Measurements from ENCODE around the gene PAX5.

PAX5 gene

DNA sequence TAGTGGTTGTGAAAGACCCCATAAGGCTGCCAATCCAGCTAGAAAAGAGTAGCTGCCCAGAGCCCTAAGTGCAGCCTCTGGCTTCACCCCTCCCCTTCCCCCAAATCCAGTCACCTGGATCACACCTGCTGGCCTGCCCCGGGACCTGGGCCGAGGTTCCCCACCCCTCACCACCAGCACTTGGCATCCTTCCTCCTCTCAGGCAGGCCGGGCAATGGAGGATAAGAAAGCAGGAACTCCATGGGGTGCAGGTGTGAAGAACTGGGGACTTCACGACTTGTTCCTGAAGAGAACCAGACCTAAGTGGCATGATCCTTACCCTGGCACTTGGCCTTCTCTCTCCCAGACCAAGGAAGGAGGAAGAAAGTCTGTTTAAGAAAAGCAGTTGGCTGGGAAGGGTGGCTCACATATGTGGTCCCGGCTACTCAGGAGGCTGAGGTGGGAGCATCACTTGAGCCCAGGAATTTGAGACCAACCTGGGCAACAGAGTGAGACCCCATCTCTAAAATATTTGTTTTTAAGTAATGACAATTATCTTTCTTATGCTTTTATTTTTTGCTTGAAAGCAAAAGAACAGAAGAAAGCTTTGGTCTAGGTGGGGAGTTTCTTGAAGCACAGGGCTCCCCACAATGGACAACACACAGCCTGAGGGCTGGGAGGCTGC, 131.1 kb downstream of the PAX5 start:
- no peak for DNase-seq (ENCODE audit: low read depth in 2 of 2)

DNA sequence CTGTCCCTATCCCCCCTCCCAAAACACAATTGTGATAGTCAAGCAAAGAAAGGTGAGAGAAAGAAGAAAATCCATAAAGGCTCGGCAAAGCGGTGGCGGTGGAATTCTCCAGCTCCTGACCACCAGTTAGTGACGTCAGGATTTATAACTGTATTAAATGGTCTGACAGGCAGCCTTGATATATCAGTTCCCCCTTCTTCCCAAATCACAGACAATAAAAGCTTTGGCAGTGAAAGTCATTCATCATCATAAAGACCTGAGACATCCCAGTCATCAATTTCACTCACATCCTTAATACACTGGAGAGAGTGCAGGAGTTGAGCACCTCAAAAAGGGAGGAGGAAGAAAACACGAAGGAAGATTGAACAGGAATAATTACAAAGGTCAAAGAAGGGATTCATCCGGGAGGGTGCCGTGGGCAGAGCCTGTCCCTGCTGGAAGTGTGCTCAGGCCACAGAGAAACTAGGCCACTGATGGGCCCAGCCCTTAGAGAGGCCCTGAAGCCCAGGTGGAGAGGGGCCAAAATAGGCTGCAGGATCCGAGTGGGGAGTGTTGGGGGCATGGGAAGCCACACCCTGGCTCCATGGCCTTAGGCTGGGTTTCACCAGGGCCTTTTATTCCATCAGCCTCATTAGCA, 131.9 kb downstream of the PAX5 start:
- no peak for DNase-seq (ENCODE audit: low read depth in 2 of 2)

DNA sequence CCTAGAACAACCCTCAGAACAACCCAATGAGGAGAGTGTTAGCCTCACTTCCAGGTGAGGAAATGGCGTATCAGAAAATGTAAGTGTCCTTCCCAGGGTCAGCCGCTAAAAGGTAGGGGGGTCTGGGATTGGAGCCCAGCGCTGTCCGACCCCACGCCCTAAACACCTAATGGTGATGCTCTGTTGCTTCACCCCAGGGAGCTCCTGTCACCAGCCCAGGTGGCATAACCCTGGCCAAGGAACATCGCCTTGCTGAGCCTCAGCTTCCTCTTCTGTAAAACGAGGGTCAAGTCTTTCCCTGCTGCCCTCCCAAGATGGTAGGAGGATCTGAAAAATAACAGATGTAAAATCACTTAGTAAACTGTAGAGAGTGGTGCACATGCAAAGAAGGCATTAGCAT, 132.5 kb downstream of the PAX5 start:
- DNase-seq (ENCODE audit: low read depth in 2 of 2), result no peak

DNA sequence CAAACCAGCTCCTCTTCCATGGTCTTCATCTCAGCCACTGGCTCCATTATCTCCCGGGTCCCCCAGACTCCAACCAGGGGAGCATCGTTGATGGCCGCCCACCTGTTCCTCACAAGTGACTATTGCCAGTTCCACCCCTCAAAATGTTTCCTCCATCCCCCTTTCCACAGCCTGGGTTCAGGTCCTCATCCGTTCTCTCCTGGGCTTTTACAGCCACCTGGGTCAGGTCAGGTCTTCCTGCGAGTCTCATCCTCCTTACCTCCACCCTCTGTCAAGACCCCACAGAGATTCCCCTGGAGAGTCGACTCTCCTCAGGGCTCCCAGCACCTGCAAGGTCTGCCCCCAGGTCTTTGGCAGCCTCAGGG, 133.2 kb downstream of the PAX5 start:
- DNase-seq (ENCODE audit: low read depth in 2 of 2), result no peak

DNA sequence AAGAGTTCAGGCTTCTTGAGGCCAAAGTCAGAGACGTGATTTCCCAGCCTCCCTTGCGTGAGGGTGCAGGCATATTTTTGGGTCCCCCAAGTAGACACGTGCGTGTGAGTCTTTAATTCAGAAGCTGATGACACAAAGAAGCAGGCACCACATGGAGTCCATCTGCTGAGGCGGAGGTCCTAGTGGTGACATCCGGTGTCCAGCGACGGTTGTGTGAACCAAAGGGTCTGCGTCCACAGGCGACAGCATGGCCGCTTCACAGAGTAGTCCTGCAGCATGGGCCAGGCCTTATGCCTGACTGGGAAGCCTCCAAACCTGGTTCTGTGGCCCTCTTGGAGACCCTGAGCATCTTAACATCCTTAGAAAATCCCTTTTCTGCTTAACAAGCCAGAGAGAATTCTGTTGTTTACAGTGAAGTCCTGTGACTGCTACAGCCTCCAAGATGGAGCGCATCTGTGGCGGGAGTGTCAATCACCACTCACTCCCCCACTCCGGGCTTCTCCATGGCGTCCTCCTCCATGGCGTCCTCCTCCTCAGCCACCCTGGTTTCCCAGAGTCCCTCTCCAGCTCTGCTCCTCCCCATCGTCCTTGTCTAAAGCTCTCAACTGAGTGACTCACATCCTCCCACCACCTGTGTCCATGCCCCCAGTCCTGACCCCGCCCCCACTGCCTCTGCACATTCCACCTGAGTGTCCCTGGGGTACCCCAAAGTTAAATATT, 133.8 kb downstream of the PAX5 start:
- no peak for DNase-seq (ENCODE audit: low read depth in 2 of 2)

DNA sequence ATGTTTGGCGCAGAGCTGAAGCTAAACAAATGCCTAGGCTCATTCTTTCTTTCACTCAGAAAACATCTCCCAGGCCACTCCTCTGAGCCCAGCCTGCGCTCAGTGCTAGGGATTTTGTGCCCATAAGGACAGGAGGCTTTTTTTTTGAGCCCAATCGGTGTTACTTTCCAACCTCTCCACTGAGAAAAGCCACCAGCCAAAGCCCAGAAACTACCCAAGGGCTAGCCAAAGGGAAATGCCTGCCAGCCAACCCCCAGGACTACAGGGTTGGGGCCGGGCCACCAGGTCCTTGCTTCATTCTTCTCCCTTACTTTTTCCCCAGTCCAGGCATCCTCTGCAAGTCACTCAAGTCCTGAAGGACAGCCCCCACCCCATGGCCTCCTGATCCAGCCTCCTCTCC, 134.7 kb downstream of the PAX5 start:
- no peak for DNase-seq (ENCODE audit: low read depth in 2 of 2)

DNA sequence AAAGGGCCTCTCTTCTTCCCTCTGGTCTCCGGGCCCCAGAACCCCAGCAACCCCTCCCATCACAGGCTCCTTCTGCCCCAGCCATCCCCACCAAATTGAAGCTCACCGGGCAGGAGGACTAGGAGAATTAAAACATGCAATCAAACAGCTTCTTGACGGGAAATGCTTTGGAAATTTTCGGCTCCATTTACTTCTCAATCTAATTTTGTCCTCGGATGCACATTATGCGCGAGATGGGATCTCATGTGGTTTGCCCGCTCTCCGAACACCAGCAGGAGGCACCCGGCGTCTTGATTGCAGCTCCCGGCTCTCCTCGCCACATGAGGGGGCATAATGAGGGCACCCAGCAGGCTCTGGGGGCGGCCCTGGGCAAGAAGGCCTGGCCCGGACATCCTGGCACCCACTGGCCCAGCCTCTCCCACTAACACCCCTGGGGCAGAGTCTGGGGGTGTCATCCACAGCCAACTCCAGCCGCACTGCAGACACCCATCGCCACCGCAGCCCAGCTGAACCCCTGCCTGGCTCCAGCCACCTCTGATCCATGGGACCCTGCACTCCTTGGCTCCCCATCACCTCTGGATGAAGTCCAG, 135.5 kb downstream of the PAX5 start:
- no peak for DNase-seq (ENCODE audit: low read depth in 2 of 2)

DNA sequence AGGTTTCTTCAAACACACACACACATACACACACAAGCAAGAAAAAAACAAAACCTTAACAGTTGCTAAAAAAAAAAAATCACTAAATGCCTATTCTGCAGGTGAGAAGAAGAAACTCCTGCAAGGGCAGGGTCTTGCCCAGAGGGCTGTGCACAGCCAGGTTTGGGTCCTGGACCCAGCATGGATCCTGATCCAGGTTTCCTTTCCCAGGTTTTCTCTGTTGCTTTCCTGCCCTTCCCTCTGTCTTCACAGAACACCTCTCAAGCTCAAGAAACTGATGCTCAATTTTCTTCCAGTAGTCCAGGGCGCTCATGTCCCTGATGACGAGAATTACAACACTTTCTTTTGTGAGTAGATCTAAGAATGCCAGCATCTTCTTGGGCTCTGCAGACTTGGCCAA, 136.6 kb downstream of the PAX5 start:
- DNase-seq (ENCODE audit: low read depth in 2 of 2), result no peak

DNA sequence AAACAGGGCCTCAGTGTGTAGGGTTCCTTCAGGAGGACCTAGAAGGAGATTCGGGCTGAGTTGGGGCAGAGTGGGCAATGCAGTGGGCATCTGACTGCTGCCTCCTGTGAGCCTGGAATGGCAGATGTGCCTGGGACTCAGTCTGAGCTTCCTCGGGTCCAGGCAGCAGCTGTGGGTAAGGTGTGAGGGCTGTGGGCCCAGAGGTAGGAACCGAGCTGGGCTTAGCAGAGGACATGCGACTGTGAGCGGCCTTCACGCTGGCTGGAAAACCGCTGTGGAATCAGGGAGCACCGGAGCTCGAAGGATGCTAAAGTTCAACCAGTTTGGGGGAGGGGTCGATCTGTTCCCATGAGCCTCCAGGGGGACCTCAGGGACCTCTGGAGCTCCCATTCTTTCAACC, 137.0 kb downstream of the PAX5 start:
- DNase-seq (ENCODE audit: low read depth in 2 of 2), result no peak

DNA sequence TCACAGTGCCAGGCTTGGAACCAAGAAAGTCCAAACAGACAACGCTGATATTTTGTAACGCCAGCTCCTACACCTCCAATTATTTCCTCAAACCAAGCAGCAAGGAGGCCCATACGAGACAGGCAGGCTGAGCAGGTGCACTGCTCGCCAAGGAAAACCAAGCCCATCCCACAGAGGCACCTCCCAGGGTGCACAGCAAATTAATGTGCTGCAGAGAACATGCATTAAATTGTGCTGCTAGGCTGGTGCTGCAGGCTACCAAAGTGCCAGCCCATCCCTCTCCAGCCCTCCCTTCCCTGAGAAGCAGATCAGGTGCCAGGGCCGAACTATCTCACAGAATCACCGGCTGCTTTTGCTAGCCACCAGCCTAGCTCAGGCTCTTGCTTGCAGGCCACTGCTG, 137.8 kb downstream of the PAX5 start:
- no peak for DNase-seq (ENCODE audit: low read depth in 2 of 2)

DNA sequence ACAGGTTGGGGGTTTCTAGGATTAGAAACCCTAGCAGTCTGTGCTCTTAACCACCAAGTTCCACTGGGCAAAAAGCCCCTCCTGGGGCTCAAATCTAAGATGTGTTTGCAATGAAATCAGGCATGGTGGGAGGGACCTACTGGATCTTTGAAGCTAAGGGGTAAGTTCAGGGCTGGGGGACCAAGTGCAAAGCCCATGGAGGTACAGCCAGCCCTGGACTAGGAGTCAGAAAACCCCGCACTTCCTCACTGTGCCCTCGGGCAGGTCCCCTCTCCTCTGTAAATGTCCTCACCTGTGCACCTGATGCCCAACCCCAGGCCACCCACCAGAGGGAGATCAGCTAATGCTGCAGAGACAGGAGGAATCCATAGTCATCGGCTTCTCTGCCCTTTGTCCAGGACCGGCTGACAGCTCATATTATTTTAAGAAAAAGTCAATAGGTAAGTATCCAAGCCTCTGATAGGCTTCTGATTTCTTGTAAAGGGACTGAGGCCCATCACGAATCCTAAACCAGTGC, 138.3 kb downstream of the PAX5 start:
- DNase-seq (ENCODE audit: low read depth in 2 of 2), result no peak

DNA sequence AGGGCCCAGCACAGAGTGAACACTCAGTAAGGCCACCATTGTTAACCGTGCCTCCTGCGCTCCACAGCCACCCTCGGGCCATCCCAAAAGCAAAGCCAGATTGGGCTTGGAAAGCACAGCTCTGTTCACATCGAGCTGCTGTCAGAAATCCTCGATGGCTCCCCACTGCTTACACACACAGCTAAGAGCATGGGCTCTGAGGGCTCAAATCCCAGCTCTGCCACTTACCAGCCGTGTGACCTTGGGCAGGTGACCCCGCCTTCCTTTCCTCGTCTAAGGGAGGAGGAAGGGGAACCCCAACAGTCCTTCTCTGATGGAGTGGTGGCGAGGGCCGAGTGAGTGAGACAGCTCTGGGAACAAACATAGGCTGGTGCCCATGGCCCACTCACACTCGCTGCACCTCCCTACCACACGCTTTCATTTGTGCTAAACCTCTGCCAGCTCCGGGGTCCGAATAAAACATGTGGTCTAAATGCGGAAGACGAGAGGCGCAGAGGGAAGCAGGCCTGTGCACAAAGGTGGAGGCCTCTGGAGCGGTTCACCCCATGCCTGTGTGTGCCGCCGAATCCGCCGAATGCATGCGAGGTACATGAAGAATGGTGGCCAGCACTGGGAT, 139.3 kb downstream of the PAX5 start:
- no peak for DNase-seq (ENCODE audit: low read depth in 2 of 2)

DNA sequence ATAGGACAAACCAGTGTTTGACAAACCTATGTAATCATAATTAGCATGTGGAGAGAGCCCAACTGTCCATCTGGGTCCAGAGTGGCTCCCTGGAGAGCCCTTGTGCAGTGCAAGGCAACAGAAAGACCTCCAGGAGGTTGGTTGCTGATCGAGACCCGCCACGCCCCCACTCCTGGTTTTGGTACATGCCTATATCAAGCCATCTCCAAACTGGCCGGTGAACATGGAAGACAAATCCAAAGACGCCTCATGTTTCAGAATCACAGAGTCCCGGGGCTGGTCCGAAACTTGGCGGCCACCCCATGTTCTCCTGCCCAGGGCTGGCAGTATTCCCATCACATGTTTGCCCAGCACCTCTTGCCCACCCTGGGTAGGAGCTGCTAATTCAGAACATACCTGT, 140.2 kb downstream of the PAX5 start:
- no peak for DNase-seq (ENCODE audit: low read depth in 2 of 2)

DNA sequence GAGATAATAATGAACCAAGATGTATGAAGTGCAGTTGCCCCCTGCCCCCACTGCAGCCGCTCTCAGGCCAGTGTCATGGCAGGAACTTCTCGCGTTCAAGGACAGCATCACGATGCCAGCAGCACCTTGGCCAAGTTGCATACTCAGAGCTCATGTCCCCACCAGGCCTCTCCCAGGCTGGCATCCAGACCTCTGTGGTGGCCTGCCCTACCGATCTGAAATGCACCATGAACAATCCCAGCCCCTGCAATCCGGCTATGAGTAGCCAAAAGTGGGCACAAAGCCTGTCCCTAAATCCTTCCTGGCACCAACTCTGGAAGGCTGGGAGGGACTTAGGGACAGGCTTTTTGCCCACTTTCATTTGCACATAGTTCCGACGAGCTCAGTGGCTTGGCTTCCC, 140.9 kb downstream of the PAX5 start:
- DNase-seq (ENCODE audit: low read depth in 2 of 2), result no peak

DNA sequence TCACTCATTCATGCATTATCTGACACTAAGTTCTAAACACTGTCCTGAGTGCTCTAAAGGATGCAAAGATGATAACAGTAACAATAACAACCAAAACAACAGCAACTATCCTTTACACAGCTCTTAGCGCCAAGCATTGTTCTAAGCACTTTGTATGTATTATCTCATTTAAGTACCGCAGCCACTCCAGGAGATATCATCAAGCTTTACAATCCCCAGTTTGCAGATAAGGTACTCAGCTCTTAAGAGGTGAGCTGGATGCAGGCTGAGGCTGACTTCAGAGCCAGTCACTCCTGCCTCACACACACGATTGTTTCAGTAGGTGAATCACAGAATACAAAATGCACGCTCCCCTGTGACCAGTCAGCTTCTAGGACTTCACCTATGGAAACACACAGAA, 141.8 kb downstream of the PAX5 start:
- no peak for DNase-seq (ENCODE audit: low read depth in 2 of 2)

DNA sequence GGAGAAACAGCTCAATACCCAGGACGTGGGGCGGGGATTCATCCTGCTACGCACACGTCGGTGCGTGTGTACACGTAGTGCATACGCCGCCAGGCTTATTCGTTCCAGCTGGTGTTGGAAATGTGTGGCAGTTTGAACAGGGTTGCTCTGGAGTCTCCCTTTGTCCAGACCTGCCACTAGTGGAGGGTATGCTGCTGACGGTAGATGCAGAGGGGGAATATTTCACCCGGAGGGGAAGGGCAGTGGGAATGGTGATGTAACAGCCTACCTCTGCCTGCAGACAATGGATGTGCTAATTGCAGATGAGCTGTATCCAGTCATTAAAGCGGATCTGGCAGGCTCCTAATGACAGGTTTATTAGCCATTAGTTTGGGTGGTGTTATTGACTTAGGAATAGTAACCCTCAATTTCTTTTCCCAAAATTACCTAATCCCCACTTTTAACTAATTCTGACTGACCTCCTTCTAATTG, 142.7 kb downstream of the PAX5 start:
- no peak for DNase-seq (ENCODE audit: low read depth in 2 of 2)

DNA sequence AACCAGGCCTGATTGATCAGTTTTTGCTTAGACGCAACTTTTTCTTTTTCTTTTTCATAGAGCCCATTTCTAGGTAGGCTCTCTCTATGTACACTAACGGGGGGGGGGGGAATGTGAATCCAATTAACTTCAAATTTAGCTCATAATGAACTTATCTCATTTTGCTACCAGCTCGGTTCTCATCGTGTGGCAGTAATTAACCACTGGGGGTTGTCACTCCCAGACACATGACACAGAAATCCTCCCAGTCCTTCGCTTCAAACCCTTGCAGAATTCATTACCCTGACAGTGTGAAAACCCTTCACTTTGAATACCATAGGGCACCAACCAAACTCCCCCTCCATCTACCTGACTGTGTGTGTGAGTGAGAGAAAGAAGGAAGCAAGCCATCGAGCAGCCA, 144.2 kb downstream of the PAX5 start:
- DNase-seq (ENCODE audit: low read depth in 2 of 2), result no peak

DNA sequence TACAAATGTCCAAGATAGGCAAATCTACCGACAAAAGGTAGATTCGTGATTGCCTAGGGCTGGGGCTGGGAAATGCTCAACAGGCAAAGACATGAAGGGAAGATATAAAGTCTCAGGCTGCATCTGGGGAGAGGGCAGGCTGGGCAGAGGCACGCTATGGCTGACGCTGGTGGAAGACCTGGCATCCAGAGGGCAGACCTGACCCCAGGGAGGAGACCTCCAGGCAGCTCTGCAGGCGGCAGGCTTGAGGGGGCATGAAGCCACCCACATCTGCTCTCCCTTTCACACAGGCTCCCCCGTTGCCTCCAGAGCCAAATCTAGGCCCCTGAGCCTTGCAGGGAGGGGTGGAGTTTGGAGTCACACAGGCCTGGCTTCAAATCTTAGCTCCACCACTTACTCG, 145.5 kb downstream of the PAX5 start:
- DNase-seq (ENCODE audit: low read depth in 2 of 2), result no peak

DNA sequence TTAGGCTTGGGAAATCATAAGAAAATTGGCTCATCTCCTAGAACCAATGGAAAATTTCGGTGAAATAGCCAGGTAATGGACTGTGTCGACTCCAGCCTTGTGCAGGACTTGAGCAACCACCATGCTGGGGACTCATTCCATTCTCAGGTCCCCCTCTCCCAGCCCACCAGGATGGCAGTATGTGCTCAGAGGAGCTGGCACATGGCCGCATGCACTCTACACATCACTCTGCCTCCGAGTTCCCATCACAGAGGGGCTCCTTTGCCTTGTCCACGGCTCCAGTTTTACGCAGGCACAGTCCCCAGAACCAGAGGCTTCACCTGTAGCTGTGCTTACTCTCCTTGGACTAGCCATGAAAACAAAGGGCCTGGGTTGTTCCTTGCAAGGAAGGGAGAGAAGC, 149.3 kb downstream of the PAX5 start:
- DNase-seq (ENCODE audit: low read depth in 2 of 2), result no peak

DNA sequence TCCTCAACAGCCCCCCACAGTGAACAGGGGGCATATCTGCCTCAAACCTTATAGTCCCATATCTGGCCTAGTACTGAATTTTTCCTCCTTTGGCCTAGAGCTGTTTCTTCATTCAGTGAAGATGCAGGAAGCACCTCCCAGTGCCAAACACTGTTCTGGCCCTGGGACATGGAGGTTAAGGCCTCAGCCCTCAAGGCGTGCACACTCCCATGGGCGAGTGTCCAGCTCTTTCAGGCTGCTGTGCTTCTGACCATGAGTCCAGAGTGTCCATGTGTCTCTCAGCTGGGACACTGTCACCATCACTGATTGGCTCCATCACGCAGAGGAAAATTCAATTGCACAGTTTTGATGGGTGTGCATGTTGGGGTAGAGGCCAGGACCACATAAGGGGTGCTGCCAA, 151.5 kb downstream of the PAX5 start:
- no peak for DNase-seq (ENCODE audit: low read depth in 2 of 2)

DNA sequence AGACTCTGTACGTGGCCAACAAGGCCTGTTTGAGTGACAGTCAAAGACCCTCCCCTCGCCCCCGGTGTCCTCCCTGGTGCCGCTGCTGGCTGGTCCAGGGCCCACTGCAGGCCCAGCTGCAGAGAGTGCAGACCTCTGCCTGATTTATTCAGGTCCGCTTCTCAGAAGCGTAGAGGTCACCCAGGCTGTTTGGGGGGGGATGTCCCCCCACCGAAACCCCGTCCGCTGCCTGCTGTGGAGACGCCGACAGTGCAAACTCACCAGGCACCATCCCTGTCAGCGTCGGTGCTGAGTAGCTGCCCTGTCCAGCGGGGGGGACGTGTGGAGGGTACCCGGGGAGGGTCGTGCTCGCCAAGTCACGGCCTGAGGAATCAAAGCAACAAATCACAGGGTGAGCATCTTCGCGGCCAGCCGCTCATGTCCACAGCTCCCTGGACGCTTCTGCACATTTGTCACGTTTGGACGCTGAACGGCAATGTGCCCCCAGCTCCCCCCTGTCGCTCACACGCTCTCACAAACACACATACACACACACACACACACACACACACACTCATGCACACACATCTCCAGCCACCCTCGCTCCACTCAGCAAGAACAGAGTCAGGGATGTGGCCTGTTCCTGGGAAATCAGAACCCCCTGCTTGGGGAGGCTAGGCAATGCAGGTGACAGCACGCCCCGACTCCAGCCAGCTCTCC, 152.2 kb downstream of the PAX5 start:
- no peak for DNase-seq (ENCODE audit: low read depth in 2 of 2)

DNA sequence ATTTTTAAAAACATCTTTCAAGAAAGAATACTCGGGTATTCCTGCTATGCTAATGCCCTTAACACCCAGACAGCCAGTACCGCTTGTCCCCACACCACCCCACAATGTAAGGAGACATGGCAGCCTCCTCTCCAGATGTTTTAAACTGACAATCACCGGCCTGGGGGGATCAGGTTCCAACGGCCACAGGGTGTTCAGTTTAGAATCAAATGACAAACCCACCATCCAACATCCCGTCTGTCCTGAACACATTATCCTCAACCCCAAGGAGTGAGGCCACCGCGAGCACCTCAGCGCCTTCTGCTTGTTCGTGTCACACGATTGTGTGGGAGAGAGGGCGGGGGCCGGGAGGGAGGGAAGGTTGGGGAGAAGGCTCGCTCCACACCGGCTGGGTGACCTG, 152.8 kb downstream of the PAX5 start:
- no peak for DNase-seq (ENCODE audit: low read depth in 2 of 2)
